HG03196 (cell line): ENCODE results near the gene ZNG1E.
"Not testable (repeated sequence)": the region's sequence is repeated elsewhere in the genome, so short reads cannot be mapped to it uniquely, and the experiment has no call there.

ENCODE experiments used
- ATAC-seq: cut with Tn5 transposase; IDR thresholded peaks from one replicate; pipeline ENCODE4 v1.9.1; 2021; ENCODE audit not compliant: unreplicated experiment

Gene ZNG1E

DNA sequence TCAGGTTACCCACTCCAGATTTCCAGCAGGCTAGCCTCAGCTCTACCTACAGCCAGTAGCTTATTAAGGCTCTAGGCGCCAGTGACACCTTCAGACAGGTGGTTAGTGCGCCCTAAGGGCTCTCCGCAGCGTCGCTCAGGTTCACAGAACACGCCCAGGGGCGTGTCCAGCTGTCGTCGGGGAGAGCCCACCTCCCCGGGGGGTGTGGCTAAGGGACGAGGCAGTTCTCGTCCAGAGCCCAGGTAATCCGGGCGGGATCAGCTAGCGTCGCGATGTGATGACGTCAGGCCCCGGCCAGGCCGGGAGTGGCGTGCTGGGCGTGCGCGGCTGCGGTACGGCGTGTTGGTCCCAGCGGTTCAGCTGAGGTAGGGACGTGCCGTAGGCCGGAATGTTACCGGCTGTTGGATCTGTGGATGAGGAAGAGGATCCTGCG, at the start of gene ZNG1E:
TSS of gene ZNG1E (plus strand) at position 340 of the 433 bp plus-strand sequence. CDS start at position 389, 49 bp downstream.
- ATAC-seq: not testable (repeated sequence)

DNA sequence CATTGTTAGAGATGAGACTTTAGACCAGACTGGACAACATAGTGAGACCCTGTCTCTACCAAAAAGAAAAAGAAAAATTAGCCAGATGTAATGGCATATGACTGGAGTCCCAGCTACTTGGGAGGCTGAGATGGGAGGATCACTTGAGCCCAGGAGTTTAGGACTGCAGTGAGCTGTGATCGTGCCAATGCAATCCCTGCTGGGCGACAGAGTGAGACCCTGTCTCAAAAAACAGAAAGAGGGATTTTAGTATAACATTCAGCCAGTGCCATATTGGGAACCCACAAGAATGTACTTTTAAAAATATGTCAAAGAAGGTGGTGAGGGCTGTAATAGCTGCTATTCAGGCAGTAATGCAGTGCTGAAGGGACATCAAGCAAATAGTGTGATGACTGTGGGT, 2.1 kb upstream of the ZNG1E start:
- ATAC-seq: not testable (repeated sequence)

DNA sequence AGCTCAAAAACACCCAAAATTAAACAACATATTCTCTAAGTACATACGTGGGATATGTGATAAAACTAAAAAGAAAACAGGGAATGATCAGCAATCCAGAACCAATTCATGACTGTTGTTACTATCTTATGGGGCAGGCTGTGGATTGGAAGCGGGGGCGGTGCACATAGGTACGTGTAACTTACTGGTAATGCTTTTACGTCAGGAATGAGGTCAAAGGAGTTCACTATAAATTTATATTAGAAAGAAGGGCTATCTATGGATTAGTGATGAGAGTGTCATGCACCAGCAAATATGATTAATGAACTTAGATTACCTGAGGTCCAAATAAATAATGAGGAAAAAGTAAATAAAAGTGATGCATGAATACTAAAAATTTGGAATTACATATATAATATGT, 710 bp upstream of the ZNG1E start:
- ATAC-seq: not testable (repeated sequence)

DNA sequence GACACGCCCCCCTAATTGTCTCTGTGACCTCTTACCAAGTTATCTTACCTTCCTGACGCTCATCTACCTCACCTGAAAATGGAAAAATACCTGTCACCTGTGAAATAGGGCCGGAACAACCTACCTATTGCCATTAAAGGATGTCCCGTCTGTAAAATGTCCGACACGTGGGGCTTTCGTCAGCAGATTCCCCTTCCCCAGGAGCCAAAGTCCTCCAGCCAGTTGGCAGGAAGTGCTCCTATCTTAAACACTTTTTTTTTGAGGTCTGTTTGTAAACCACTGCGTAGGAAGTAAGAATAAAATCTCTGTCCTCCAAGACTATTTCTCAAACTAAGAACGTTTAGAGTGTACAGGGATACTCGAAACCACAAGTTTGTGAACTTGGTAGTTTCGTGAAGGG, 661 bp downstream of the ZNG1E start:
- not testable (repeated sequence) for ATAC-seq

DNA sequence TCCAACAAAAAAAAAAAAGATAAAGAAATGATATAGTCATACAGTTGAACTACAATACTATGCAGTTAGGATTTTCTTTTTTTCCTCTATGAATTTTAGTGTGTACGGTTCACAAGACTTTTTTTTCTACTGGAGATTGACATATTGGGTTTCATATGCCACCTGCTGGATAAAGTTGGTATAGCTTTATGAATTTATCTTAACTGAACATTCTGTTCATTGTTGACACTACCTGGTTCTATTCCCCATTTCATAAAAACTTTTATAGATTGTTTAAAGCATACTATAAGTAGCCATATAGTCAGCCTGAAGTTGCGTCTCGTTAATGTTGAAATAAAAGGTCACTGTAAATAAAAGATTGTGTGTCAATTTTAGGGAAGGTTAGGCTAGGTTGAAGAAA, 2.8 kb downstream of the ZNG1E start:
- ATAC-seq: not testable (repeated sequence)

DNA sequence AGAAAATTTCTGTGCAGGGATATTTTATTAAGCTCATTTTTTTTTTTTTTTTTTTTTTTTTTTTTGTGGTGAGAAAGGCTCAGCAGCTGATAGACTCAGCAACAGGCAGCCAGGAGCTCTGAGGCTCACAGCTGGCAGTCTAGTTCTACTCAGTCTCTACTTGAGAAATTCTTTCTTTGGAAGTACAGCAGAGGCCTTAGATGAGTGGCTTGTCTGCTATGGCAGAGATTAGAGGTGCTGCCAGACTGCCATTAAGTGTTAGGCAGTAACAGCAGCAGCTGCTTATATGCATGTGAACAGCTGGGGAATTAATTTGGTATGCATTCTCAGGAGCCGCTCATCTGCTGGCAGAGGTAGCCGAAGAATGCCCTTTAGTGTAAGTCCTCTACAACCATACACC, 27.8 kb downstream of the ZNG1E start:
- ATAC-seq: not testable (repeated sequence)

DNA sequence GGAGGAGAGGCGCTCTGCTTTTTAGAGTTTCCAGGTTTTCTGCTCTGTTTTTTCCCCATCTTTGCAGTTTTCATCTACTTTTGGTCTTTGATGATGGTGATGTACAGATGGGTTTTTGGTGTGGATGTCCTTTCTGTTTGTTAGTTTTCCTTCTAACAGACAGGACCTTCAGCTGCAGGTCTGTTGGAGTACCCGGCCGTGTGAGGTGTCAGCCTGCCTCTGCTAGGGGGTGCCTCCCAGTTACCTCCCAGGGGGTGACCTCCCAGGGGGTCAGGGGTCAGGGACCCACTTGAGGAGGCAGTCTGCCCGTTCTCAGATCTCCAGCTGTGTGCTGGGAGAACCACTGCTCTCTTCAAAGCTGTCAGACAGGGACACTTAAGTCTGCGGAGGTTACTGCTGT, 38.7 kb downstream of the ZNG1E start:
- not testable (repeated sequence) for ATAC-seq

DNA sequence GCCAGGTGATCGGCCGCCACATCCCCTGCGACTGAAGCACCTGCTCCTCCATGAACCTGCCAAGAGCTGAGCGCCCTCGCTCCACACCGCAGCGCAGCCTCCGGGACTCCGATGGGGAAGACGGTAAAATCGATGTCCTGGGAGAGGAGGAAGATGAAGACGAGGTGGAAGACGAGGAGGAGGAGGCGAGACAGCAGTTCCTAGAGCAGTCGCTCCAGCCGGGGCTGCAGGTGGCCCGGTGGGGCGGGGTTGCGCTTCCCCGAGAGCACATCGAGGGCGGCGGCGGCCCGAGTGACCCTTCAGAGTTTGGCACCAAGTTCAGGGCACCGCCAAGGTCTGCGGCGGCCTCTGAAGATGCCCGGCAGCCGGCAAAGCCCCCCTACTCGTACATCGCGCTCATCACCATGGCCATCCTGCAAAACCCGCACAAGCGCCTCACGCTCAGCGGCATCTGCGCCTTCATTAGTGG, 61.4 kb downstream of the ZNG1E start, which contains the start of gene FOXD4L4:
TSS of gene FOXD4L4 (plus strand) at position 51 of the 469 bp plus-strand sequence. CDS start at position 51, 0 bp downstream.
- ATAC-seq: not testable (repeated sequence)

DNA sequence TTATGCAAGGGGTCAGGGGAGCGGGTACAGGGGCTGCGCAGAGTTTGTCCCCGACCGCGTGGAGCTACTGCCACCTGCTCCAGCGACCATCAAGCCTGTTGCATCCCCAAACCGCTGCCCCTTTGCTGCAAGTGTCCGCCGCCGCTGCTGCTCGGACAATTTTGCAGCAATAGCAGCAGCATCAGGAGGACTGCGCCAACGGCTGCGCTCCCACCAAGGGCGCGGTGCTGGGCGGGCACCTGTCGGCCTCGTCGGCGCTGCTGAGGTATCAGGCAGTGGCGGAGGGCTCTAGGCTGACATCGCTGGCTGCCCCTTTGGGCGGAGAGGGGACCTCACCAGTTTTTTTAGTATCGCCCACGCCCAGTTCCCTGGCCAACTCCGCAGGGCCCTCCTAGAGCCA, 62.4 kb downstream of the ZNG1E start:
- not testable (repeated sequence) for ATAC-seq
